Measurements from ENCODE around the gene METTL9. TPM values are rescaled to one million over a fixed set of nuclear protein-coding genes. Genes with fewer than 3 reads are reported as not detected.
"Not testable (repeated sequence)": the region's sequence is repeated elsewhere in the genome, so short reads cannot be mapped to it uniquely, and the experiment has no call there.

Gene METTL9
- total RNA-seq, 1 experiment from 2014 or later, result 50.7 TPM

GRCh38 chr16:21553481-21554296 is 45.7 kb upstream of the METTL9 start:
- H3K9me3 ChIP-seq; CTCF ChIA-PET; POLR2A ChIA-PET; H3K36me3 Mint-ChIP-seq (ENCODE audit: insufficient read depth, unreplicated experiment); H3K36me3 ChIP-seq (ENCODE audit: control insufficient read depth, insufficient read depth, low read length); H3K27ac Mint-ChIP-seq (ENCODE audit: unreplicated experiment); H3K9me3 Mint-ChIP-seq (ENCODE audit: unreplicated experiment); H3K4me1 Mint-ChIP-seq (ENCODE audit: low read depth, unreplicated experiment); H3K4me3 Mint-ChIP-seq (ENCODE audit: unreplicated experiment); H3K4me1 ChIP-seq; H3K27me3 Mint-ChIP-seq (ENCODE audit: insufficient read depth, unreplicated experiment); H3K27me3 ChIP-seq (replicated peaks; ENCODE audit: control insufficient read depth, insufficient read depth, low read length); BruUV-seq (replicated peaks); H3K4me3 ChIP-seq (ENCODE audit: low read depth, low read length): not testable (repeated sequence)
- DNase-seq, result peak in 1 of 2 experiments; percentile 32
- intact Hi-C loops (cut with micrococcal nuclease; ENCODE audit: unreplicated experiment), result loop anchor here (2.0 kb wide), 1 partner anchor 33 kb away; no protein-coding TSS in a partner anchor

GRCh38 chr16:21554795-21555585 is 44.4 kb upstream of the METTL9 start:
- peak; percentile 95 to 99 for TF ChIP-seq CTCF (IDR thresholded peaks at IDR 0.05; ENCODE audit: insufficient read depth in 1 of 2, low read depth in 1 of 2, low read length in 1 of 2, severe bottlenecking in 1 of 2, unreplicated experiment in 1 of 2)
- POLR2A ChIA-PET, result no interaction called here

GRCh38 chr16:21555621-21556020 is 43.8 kb upstream of the METTL9 start:
- intact Hi-C loops (cut with micrococcal nuclease; ENCODE audit: unreplicated experiment), result loop anchor here (2.0 kb wide), 1 partner anchor 35 kb away; no protein-coding TSS in a partner anchor

More at GRCh38 chr16:21554795-21555585, 44.4 kb upstream of the METTL9 start:
- intact Hi-C loops (cut with micrococcal nuclease; ENCODE audit: unreplicated experiment), result loop anchor here (2.0 kb wide), 1 partner anchor 34 kb away; no protein-coding TSS in a partner anchor
- peak overlapping the region; percentile 27 for H3K4me3 Mint-ChIP-seq (ENCODE audit: unreplicated experiment)
- H3K36me3 Mint-ChIP-seq (ENCODE audit: insufficient read depth, unreplicated experiment), result no peaks in the 10 kb centered on the region
- no peaks in the 10 kb centered on the region for H3K9me3 Mint-ChIP-seq (ENCODE audit: unreplicated experiment)
- peak; percentile 86 to 94 for DNase-seq
- Histone ChIP-seq H3K4me1 (no peaks in the 10 kb centered on the region), H3K36me3 (ENCODE audit: control insufficient read depth, insufficient read depth, low read length) (no peaks in the 10 kb centered on the region), H3K4me3 (ENCODE audit: low read depth, low read length) (peak overlapping the region; percentile 6; the same call in 1 of the 2 replicates), H3K9me3 (no peaks in the 10 kb centered on the region), H3K27me3 (replicated peaks; ENCODE audit: control insufficient read depth, insufficient read depth, low read length) (no peaks in the 10 kb centered on the region)
- no peaks in the 10 kb centered on the region for H3K27me3 Mint-ChIP-seq (ENCODE audit: insufficient read depth, unreplicated experiment)
- H3K4me1 Mint-ChIP-seq (ENCODE audit: low read depth, unreplicated experiment), result no peaks in the 10 kb centered on the region
- H3K27ac Mint-ChIP-seq (ENCODE audit: unreplicated experiment), result peak overlapping the region; percentile 6
- CTCF ChIA-PET, result no interaction called here
- no TSS peak for BruUV-seq (replicated peaks)

GRCh38 chr16:21556026-21556595 is 43.3 kb upstream of the METTL9 start:
- H3K27me3 Mint-ChIP-seq (ENCODE audit: insufficient read depth, unreplicated experiment); CTCF ChIA-PET; H3K27ac Mint-ChIP-seq (ENCODE audit: unreplicated experiment); H3K4me3 ChIP-seq (ENCODE audit: low read depth, low read length); BruUV-seq (replicated peaks); H3K36me3 ChIP-seq (ENCODE audit: control insufficient read depth, insufficient read depth, low read length); H3K27me3 ChIP-seq (replicated peaks; ENCODE audit: control insufficient read depth, insufficient read depth, low read length); H3K9me3 ChIP-seq; H3K4me1 ChIP-seq; H3K4me3 Mint-ChIP-seq (ENCODE audit: unreplicated experiment); intact Hi-C loops (cut with micrococcal nuclease; ENCODE audit: unreplicated experiment); H3K4me1 Mint-ChIP-seq (ENCODE audit: low read depth, unreplicated experiment); H3K36me3 Mint-ChIP-seq (ENCODE audit: insufficient read depth, unreplicated experiment); POLR2A ChIA-PET; H3K9me3 Mint-ChIP-seq (ENCODE audit: unreplicated experiment): not testable (repeated sequence)
- peak in 1 of 2 experiments; percentile 21 for DNase-seq

More at GRCh38 chr16:21555621-21556020, 43.8 kb upstream of the METTL9 start:
- H3K9me3 Mint-ChIP-seq (ENCODE audit: unreplicated experiment); POLR2A ChIA-PET; H3K9me3 ChIP-seq; H3K27me3 Mint-ChIP-seq (ENCODE audit: insufficient read depth, unreplicated experiment); H3K4me3 Mint-ChIP-seq (ENCODE audit: unreplicated experiment); BruUV-seq (replicated peaks); H3K27me3 ChIP-seq (replicated peaks; ENCODE audit: control insufficient read depth, insufficient read depth, low read length); H3K4me1 Mint-ChIP-seq (ENCODE audit: low read depth, unreplicated experiment); H3K4me3 ChIP-seq (ENCODE audit: low read depth, low read length); H3K4me1 ChIP-seq; CTCF ChIA-PET; H3K36me3 Mint-ChIP-seq (ENCODE audit: insufficient read depth, unreplicated experiment); H3K36me3 ChIP-seq (ENCODE audit: control insufficient read depth, insufficient read depth, low read length): not testable (repeated sequence)
- H3K27ac Mint-ChIP-seq (ENCODE audit: unreplicated experiment), result peak overlapping the region; percentile 6
- DNase-seq, result peak in 1 of 2 experiments; percentile 27

- H3K4me3 Mint-ChIP-seq (ENCODE audit: unreplicated experiment); H3K4me3 ChIP-seq (ENCODE audit: low read depth, low read length); BruUV-seq (replicated peaks); H3K27me3 Mint-ChIP-seq (ENCODE audit: insufficient read depth, unreplicated experiment); H3K36me3 Mint-ChIP-seq (ENCODE audit: insufficient read depth, unreplicated experiment); H3K27ac Mint-ChIP-seq (ENCODE audit: unreplicated experiment); CTCF ChIA-PET; H3K4me1 ChIP-seq; intact Hi-C loops (cut with micrococcal nuclease; ENCODE audit: unreplicated experiment); POLR2A ChIA-PET; H3K9me3 Mint-ChIP-seq (ENCODE audit: unreplicated experiment); H3K27me3 ChIP-seq (replicated peaks; ENCODE audit: control insufficient read depth, insufficient read depth, low read length); H3K4me1 Mint-ChIP-seq (ENCODE audit: low read depth, unreplicated experiment); H3K9me3 ChIP-seq; H3K36me3 ChIP-seq (ENCODE audit: control insufficient read depth, insufficient read depth, low read length): not testable (repeated sequence)
- DNase-seq, result peak in 1 of 2 experiments; percentile 30
These were observed 42.6 kb upstream of the METTL9 start for GRCh38 chr16:21556651-21557241.

Measured in Caco-2 (cell line).